WERI-Rb-1 (cell line): ENCODE data around the gene TECPR2.

Experiments used
- DNase-seq: peaks from one replicate; pipeline ENCODE4 v3.0.0-alpha.2; 2020
- H3K27ac ChIP-seq: fragments of 250-450 bp; sonication (Bioruptor Pico); 2 replicates; pipeline ENCODE4 v1.5.1; 2020; ENCODE audit warnings: mild to moderate bottlenecking, moderate library complexity
- H3K27me3 ChIP-seq: fragments of 250-450 bp; sonication (Bioruptor Pico); 2 replicates; pipeline ENCODE4 v1.5.1; 2021; ENCODE audit warnings: mild to moderate bottlenecking, low read depth, moderate library complexity; ENCODE audit not compliant: insufficient read depth, severe bottlenecking
- H3K36me3 ChIP-seq: fragments of 250-450 bp; sonication (Bioruptor Pico); 2 replicates; pipeline ENCODE4 v1.5.1; 2020; ENCODE audit warnings: mild to moderate bottlenecking, moderate library complexity
- H3K4me3 ChIP-seq: 2 replicates; pipeline ENCODE4 v1.5.1; 2011; ENCODE audit warnings: low read depth, mild to moderate bottlenecking, control low read depth, low read length
- H3K9me3 ChIP-seq: fragments of 250-450 bp; sonication (Bioruptor Pico); 2 replicates; pipeline ENCODE4 v1.5.1; 2021; ENCODE audit warnings: mild to moderate bottlenecking, moderate library complexity; ENCODE audit not compliant: severe bottlenecking
- CTCF ChIP-seq: IDR thresholded peaks from 2 replicates; pipeline ENCODE4 v1.5.1; 2011; ENCODE audit warnings: low read depth, mild to moderate bottlenecking, control low read depth, inconsistent platforms, low read length

TECPR2 gene

GRCh38 chr14:102471921-102472790 lies 109.4 kb downstream of the TECPR2 start:
- Histone ChIP-seq H3K4me3 (no peak overlapping the region), H3K9me3 (no peaks in the 10 kb centered on the region), H3K36me3 (no peaks in the 10 kb centered on the region), H3K27me3 (no peaks in the 10 kb centered on the region), H3K27ac (no peak overlapping the region)
- TF ChIP-seq CTCF, result no peak
- no peak for DNase-seq

DNA sequence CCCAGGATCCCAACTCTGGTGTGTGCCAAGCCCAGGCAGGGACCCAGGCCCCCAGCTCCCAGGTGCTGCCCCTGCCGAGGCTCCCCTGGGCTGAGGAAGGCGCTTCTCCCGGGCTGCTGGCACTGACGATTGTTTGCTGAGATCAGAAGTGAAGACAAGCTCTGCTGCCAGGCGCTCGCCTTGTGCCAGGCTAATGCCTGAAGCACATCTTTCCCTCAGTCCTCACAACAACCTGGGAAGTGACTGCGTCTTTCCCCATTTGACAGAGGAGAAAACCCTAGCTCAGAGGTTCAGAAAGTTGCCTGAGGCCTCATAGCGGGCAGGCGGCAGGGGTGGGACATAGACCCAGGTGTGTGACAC lies 110.0 kb downstream of the TECPR2 start:
- no peaks in the 10 kb centered on the region for H3K27me3 ChIP-seq
- no peak for TF ChIP-seq CTCF
- H3K36me3 ChIP-seq, result no peaks in the 10 kb centered on the region
- H3K4me3 ChIP-seq, result no peak overlapping the region
- H3K27ac ChIP-seq, result no peak overlapping the region
- DNase-seq, result no peak
- H3K9me3 ChIP-seq, result no peaks in the 10 kb centered on the region

DNA sequence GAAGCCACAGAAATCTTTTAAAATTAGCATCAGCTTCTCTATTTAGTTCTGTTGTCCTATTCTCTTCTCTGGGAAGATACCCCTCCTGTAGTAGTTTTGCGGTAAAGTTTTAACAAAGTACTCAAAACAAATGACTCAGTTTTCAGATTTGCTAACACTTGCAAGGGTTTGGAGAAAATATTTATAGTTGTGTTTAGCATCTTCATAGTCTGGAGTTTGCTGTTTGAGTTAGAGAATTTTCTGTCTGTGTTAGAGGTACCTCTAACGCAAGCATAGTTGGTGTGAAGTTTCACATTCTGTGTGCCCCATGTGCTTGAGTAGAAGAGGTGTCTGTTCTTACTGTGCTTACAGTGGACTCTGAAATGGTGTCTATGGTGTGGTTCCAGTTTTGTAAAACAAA lies 110.8 kb downstream of the TECPR2 start:
- DNase-seq, result no peak
- no peaks in the 10 kb centered on the region for H3K27me3 ChIP-seq
- H3K4me3 ChIP-seq, result no peak overlapping the region
- no peaks in the 10 kb centered on the region for H3K36me3 ChIP-seq
- H3K27ac ChIP-seq, result no peak overlapping the region
- H3K9me3 ChIP-seq, result no peaks in the 10 kb centered on the region
- no peak for TF ChIP-seq CTCF

DNA sequence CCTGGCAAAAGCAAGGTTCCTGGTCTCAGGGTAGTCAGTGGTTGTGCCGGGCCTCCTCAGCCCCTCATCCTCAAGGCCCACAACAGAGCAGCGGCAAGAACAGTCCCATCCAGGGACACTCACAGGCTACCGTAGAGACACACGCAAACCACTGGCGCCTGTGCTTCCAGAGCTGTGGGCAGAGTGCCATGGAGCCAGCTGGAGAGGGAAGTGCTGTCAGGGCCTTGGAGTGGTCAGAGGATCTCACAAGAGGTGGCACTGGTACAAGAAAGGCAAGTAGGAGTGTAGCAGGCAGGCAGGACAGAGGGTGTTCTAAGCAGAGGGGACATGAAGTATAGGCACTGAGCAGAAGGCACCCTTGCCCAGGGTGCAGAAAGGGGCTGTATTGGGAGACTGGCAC lies 112.2 kb downstream of the TECPR2 start:
- DNase-seq, result no peak
- no peaks in the 10 kb centered on the region for H3K36me3 ChIP-seq
- H3K27me3 ChIP-seq, result no peaks in the 10 kb centered on the region
- no peak overlapping the region for H3K4me3 ChIP-seq
- TF ChIP-seq CTCF, result no peak
- no peaks in the 10 kb centered on the region for H3K9me3 ChIP-seq
- no peak overlapping the region for H3K27ac ChIP-seq

DNA sequence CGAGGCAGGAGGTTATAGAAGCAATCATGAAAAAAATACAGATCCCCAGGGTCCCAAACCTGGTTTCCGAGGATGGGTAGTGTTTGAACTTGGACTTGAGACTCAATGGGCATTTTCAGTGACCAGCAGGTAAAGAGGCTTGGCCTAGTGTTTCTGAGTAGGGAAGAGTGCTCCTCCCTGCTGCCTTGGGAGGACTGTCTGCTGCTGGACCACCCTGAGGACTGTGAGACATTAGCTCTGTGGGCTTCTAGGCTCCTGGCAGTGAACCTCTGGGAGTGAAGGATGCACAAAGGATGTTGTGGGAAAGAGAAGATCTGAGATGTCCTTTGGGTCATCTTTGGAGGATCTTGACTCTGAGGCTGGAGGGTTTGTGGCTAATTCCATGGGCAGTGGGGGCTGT lies 116.4 kb downstream of the TECPR2 start:
- Histone ChIP-seq H3K4me3 (no peak overlapping the region), H3K27me3 (no peaks in the 10 kb centered on the region), H3K27ac (no peak overlapping the region), H3K36me3 (no peaks in the 10 kb centered on the region), H3K9me3 (no peaks in the 10 kb centered on the region)
- no peak for DNase-seq
- no peak for TF ChIP-seq CTCF

GRCh38 chr14:102479777-102480176 lies 117.0 kb downstream of the TECPR2 start:
- Histone ChIP-seq H3K27me3 (no peaks in the 10 kb centered on the region), H3K4me3 (no peak overlapping the region), H3K36me3 (no peaks in the 10 kb centered on the region), H3K27ac (no peak overlapping the region), H3K9me3 (no peaks in the 10 kb centered on the region)
- DNase-seq, result no peak
- TF ChIP-seq CTCF, result no peak
